Measurements from ENCODE around the gene DENND1A. TPM values are rescaled to one million over a fixed set of nuclear protein-coding genes. Genes with fewer than 3 reads are reported as not detected.

Gene DENND1A
- total RNA-seq, 4 donors from 2014 or later: 19.2 to 26.9 (median 24.0) TPM

GRCh38 chr9:123392802-123393201 is 537.1 kb downstream of the DENND1A start:
- Histone ChIP-seq H3K4me3 (no peak overlapping the region), H3K27ac (replicated peaks in 1 of 4) (no peak overlapping the region), H3K27me3 (no peaks in the 10 kb centered on the region), H3K4me1 (no peaks in the 10 kb centered on the region), H3K9me3 (peaks cover 0 to 6% (median 0%) of the 10 kb centered on the region in 4 donors), H3K36me3 (peaks cover 0 to 4% (median 0%) of the 10 kb centered on the region in 4 donors)
- intact Hi-C loops (cut with DNase I): no loop called here
- TF ChIP-seq EP300 (IDR thresholded peaks at IDR 0.05) (no peak), POLR2A (IDR thresholded peaks at IDR 0.05; ENCODE audit: low read depth) (no peak), POLR2AphosphoS5 (IDR thresholded peaks at IDR 0.05) (no peak)
- TF ChIP-seq, protein P1, sequence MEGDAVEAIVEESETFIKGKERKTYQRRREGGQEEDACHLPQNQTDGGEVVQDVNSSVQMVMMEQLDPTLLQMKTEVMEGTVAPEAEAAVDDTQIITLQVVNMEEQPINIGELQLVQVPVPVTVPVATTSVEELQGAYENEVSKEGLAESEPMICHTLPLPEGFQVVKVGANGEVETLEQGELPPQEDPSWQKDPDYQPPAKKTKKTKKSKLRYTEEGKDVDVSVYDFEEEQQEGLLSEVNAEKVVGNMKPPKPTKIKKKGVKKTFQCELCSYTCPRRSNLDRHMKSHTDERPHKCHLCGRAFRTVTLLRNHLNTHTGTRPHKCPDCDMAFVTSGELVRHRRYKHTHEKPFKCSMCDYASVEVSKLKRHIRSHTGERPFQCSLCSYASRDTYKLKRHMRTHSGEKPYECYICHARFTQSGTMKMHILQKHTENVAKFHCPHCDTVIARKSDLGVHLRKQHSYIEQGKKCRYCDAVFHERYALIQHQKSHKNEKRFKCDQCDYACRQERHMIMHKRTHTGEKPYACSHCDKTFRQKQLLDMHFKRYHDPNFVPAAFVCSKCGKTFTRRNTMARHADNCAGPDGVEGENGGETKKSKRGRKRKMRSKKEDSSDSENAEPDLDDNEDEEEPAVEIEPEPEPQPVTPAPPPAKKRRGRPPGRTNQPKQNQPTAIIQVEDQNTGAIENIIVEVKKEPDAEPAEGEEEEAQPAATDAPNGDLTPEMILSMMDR (IDR thresholded peaks at IDR 0.05): no peak
- DNase-seq (ENCODE audit: extremely low spot score): no peak
- WGBS: 99% methylated on average over 4 of the region's 4 CpGs

GRCh38 chr9:123391946-123392345 is 538.0 kb downstream of the DENND1A start:
- no peak for TF ChIP-seq POLR2A (IDR thresholded peaks at IDR 0.05; ENCODE audit: low read depth)
- no peak for TF ChIP-seq EP300 (IDR thresholded peaks at IDR 0.05)
- no peak for TF ChIP-seq POLR2AphosphoS5 (IDR thresholded peaks at IDR 0.05)
- TF ChIP-seq, protein P1 (IDR thresholded peaks at IDR 0.05): no peak
- 90% methylated on average over 28 of the region's 28 CpGs for WGBS
- no peak overlapping the region for H3K4me3 ChIP-seq
- H3K9me3 ChIP-seq: peaks cover 0 to 6% (median 0%) of the 10 kb centered on the region in 4 donors
- no peak for DNase-seq (ENCODE audit: extremely low spot score)
- H3K27ac ChIP-seq (replicated peaks in 1 of 4): no peak overlapping the region
- no peaks in the 10 kb centered on the region for H3K4me1 ChIP-seq
- intact Hi-C loops (cut with DNase I): no loop called here
- no peaks in the 10 kb centered on the region for H3K36me3 ChIP-seq
- no peaks in the 10 kb centered on the region for H3K27me3 ChIP-seq

- 98% methylated on average over 4 of the region's 5 CpGs for WGBS
- no peak for DNase-seq (ENCODE audit: extremely low spot score)
- intact Hi-C loops (cut with DNase I): no loop called here
- H3K27ac ChIP-seq (replicated peaks in 1 of 4): no peak overlapping the region
- no peak overlapping the region for H3K4me3 ChIP-seq
- peaks cover 0 to 6% (median 0%) of the 10 kb centered on the region in 4 donors for H3K9me3 ChIP-seq
- no peaks in the 10 kb centered on the region for H3K4me1 ChIP-seq
- H3K27me3 ChIP-seq: no peaks in the 10 kb centered on the region
- no peaks in the 10 kb centered on the region for H3K36me3 ChIP-seq
- TF ChIP-seq EP300 (IDR thresholded peaks at IDR 0.05) (no peak), POLR2AphosphoS5 (IDR thresholded peaks at IDR 0.05) (no peak), POLR2A (IDR thresholded peaks at IDR 0.05; ENCODE audit: low read depth) (no peak)
- TF ChIP-seq, protein P1 (IDR thresholded peaks at IDR 0.05): no peak
Measured at GRCh38 chr9:123391233-123391632, 538.7 kb downstream of the DENND1A start.

DNA sequence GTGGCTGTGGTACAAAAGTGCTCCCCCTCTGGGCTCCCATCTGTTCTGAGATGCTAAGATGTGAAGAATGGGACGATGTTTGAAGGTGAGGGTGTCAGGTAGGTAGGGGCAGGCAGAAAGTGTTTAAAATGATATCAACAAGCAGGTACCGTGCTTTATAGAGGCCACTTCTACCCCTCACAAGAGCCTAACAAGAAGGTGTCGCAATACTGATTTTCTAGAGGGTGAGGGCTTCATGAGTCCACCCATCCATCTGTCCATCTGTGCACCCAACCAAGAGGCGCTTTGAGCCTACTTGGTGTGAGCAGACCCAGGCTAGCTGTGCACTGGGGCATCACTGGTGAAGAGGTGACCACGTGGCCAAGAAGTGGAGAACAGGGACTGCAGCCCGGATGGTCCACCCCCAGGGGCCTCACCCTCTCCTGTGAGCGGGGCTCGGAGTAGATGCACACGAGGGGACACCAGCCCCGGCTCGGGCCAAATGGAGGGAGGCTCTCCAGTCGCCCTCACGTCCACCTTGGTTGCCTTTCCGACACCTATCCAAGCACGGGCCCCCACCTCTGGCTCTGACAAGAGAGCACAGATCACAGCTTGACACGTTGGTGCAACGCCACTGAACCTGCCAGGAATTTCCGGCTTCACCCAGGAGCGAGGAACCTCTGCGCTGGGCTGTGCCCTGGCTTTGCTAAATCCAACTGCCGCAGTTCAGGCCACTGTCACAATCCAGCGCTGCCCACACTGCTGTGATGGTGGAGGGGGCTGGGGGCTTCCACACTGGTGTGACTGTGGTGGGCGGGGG is 539.4 kb downstream of the DENND1A start:
- no peak overlapping the region for H3K4me3 ChIP-seq
- no peaks in the 10 kb centered on the region for H3K27me3 ChIP-seq
- TF ChIP-seq, protein P1 (IDR thresholded peaks at IDR 0.05): no peak
- TF ChIP-seq POLR2AphosphoS5 (IDR thresholded peaks at IDR 0.05) (no peak), EP300 (IDR thresholded peaks at IDR 0.05) (no peak), POLR2A (IDR thresholded peaks at IDR 0.05; ENCODE audit: low read depth) (no peak)
- no peak for DNase-seq (ENCODE audit: extremely low spot score)
- 89% methylated on average over 19 of the region's 23 CpGs for WGBS
- intact Hi-C loops (cut with DNase I): no loop called here
- H3K27ac ChIP-seq (replicated peaks in 1 of 4): no peak overlapping the region
- no peaks in the 10 kb centered on the region for H3K36me3 ChIP-seq
- H3K4me1 ChIP-seq: no peaks in the 10 kb centered on the region
- peaks cover 0 to 6% (median 0%) of the 10 kb centered on the region in 4 donors for H3K9me3 ChIP-seq
